Activated B cell treated with CpG ODN at 0.5 μM for 24 hours (primary cell): ENCODE measurements around the gene CD3E. TPM values are rescaled to one million over a fixed set of nuclear protein-coding genes. Genes with fewer than 3 reads are reported as not detected.

ENCODE experiments used
- ATAC-seq: fragments of 200-7000 bp; cut with Tn5 transposase; one replicate; pipeline ENCODE4 v1.10.0; 2021; ENCODE audit warnings: low read depth, mild to moderate bottlenecking, moderate library complexity
- CTCF ChIA-PET: fragments of 350-600 bp; sonication (Branson Sonifier 250); formaldehyde crosslinking; loops from one replicate; lab custom pipeline; 2021; ENCODE audit warnings: antibody characterized with exemption; lab: Charles Lee
- POLR2A ChIA-PET: fragments of 350-600 bp; sonication (Branson Sonifier 250); formaldehyde crosslinking; loops from one replicate; lab custom pipeline; 2021; ENCODE audit warnings: antibody characterized with exemption; lab: Charles Lee
- DNase-seq: peaks from one replicate; pipeline ENCODE4 v3.0.0; 2022
- H3K27ac Mint-ChIP-seq: one replicate; pipeline ENCODE4 v1.8.0; 2020; ENCODE audit warnings: mixed read lengths
- H3K27me3 Mint-ChIP-seq: one replicate; pipeline ENCODE4 v1.8.0; 2021; ENCODE audit warnings: mixed read lengths
- H3K36me3 Mint-ChIP-seq: one replicate; pipeline ENCODE4 v1.8.0; 2021; ENCODE audit warnings: low read depth, mixed read lengths
- H3K4me1 Mint-ChIP-seq: one replicate; pipeline ENCODE4 v1.8.0; 2021; ENCODE audit warnings: mixed read lengths
- H3K4me3 Mint-ChIP-seq: one replicate; pipeline ENCODE4 v1.8.0; 2020; ENCODE audit warnings: mild to moderate bottlenecking, mixed read lengths
- H3K9me3 Mint-ChIP-seq: one replicate; pipeline ENCODE4 v1.8.0; 2020; ENCODE audit warnings: mixed read lengths
- intact Hi-C: fragments of 100-400 bp; cut with micrococcal nuclease; formaldehyde crosslinking; loops from one replicate; pipeline ENCODE4 v1.15.1; 2024
- total RNA-seq: library from RNA; stranded (reverse); gene quantifications from 2 replicates; pipeline ENCODE4 v1.2.3, GENCODE V29; 2022
- TF ChIP-seq, protein P1 (sequence below): fragments of 200-600 bp; IDR thresholded peaks from one replicate; pipeline ENCODE4 v1.8.0; 2022; ENCODE audit warnings: antibody characterized with exemption, mild to moderate bottlenecking

The CD3E gene
- total RNA-seq, 1 donor from 2014 or later: 0.95 TPM

DNA sequence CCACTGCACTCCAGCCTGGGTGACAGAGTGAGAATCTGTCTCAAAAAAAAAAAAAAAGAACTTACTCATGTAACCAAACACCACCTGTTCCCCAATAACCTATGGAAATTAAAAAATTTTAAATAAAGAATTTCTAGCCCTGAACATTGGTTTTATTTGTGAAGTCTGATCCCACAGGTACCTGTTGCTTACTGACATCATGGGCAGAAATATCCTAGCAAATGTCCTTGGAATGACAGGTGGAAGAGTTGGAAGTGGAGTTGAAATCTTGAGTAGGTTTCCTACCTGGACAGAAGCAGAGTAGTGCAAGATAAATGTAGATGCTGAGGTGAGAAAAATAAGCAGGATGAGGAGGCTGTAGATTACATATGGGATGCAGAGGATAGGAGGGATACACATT is 20.8 kb downstream of the CD3E start:
- TF ChIP-seq, protein P1, sequence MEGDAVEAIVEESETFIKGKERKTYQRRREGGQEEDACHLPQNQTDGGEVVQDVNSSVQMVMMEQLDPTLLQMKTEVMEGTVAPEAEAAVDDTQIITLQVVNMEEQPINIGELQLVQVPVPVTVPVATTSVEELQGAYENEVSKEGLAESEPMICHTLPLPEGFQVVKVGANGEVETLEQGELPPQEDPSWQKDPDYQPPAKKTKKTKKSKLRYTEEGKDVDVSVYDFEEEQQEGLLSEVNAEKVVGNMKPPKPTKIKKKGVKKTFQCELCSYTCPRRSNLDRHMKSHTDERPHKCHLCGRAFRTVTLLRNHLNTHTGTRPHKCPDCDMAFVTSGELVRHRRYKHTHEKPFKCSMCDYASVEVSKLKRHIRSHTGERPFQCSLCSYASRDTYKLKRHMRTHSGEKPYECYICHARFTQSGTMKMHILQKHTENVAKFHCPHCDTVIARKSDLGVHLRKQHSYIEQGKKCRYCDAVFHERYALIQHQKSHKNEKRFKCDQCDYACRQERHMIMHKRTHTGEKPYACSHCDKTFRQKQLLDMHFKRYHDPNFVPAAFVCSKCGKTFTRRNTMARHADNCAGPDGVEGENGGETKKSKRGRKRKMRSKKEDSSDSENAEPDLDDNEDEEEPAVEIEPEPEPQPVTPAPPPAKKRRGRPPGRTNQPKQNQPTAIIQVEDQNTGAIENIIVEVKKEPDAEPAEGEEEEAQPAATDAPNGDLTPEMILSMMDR: no peak
- H3K9me3 Mint-ChIP-seq: no peaks in the 10 kb centered on the region
- no peak overlapping the region for H3K4me3 Mint-ChIP-seq
- H3K4me1 Mint-ChIP-seq: peaks cover 34% of the 10 kb centered on the region
- ChIA-PET POLR2A (interaction anchor here (0.6 kb wide), 1 partner anchor 32 kb away, joined by 5 read pairs; no protein-coding TSS in a partner anchor), CTCF (no interaction called here)
- no peaks in the 10 kb centered on the region for H3K36me3 Mint-ChIP-seq
- peaks cover 4% of the 10 kb centered on the region for H3K27me3 Mint-ChIP-seq
- intact Hi-C loops: no loop called here
- ATAC-seq: no peak
- no peak for DNase-seq
- H3K27ac Mint-ChIP-seq: no peak overlapping the region

DNA sequence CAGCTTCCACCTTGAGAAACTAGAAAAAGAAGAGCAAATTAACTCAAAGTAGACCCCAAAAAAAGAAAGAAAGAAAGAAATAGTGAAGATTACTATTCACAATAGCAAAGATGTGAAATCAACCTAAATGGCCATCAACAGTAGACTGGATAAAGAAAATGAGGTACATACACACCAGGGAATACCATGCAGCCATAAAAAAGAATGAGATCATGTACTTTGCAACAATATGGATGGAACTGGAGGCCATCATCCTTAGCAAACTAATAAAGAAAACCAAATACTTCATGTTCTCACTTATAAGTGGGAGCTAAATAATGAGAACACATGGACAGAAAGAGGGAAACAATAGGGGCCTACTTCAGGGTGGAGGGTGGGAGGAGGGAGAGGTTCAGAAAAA is 24.2 kb downstream of the CD3E start:
- no peaks in the 10 kb centered on the region for H3K36me3 Mint-ChIP-seq

DNA sequence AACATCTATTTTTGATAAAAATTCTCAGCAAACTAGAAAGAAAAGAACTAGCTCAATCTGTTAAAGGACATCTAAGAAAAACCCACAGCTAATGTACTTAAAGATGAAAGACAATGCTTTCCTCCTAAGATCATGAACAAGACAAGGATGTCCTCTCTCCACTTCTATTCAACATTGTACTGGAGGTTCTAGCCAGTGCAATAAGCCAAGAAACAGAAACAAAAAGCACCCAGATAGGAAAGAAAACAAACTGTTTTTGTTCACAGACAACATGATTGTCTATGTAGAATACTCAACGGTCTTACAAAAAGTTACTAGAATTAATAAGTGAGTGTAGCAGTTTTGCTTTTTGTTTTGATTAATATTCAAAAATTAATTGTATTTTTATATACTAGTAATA is 30.2 kb downstream of the CD3E start:
- Mint-ChIP-seq H3K4me1 (peaks cover 12% of the 10 kb centered on the region), H3K36me3 (no peaks in the 10 kb centered on the region), H3K9me3 (no peaks in the 10 kb centered on the region), H3K27ac (no peak overlapping the region), H3K27me3 (no peaks in the 10 kb centered on the region), H3K4me3 (no peak overlapping the region)
- intact Hi-C loops: no loop called here
- CTCF ChIA-PET: interaction anchor here (2.0 kb wide), 1 partner anchor 136 kb away, joined by 4 read pairs; no protein-coding TSS in a partner anchor
- POLR2A ChIA-PET: interaction anchor here (0.6 kb wide), 1 partner anchor 206 kb away, joined by 4 read pairs; no protein-coding TSS in a partner anchor
- TF ChIP-seq, protein P1: no peak
- DNase-seq (no peak), ATAC-seq (no peak)

More for the DNA sequence above, 24.2 kb downstream of the CD3E start:
- DNase-seq (no peak), ATAC-seq (no peak)
- POLR2A ChIA-PET: no interaction called here
- no peak overlapping the region for H3K4me3 Mint-ChIP-seq
- TF ChIP-seq, protein P1: no peak
- intact Hi-C loops: no loop called here
- H3K27ac Mint-ChIP-seq: no peak overlapping the region
- H3K4me1 Mint-ChIP-seq: peaks cover 3% of the 10 kb centered on the region
- H3K9me3 Mint-ChIP-seq: no peaks in the 10 kb centered on the region
- CTCF ChIA-PET: no interaction called here
- peaks cover 4% of the 10 kb centered on the region for H3K27me3 Mint-ChIP-seq

DNA sequence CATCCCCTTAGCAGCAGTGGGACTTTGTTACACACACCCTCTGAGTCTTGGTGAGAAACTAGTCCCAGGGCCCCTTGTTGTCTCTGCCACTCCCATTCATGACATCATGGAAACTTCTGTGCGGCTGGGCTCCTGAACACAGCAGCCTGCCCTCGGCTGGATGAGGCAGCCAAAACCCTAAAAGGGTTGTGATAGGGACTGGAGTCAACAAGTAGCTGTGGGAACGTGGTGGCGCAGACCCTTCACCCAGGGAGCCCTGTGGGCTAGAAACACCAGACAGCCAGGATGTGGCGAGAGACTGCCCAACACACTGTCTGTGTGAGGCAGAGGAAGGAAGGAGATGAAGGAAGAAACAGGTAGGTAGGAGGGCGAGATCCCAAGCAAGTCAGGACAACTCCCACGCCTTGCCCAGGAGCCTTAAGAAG is 34.1 kb downstream of the CD3E start:
- Mint-ChIP-seq H3K9me3 (no peaks in the 10 kb centered on the region), H3K27ac (no peak overlapping the region), H3K27me3 (no peaks in the 10 kb centered on the region), H3K4me1 (peaks cover 12% of the 10 kb centered on the region), H3K36me3 (no peaks in the 10 kb centered on the region), H3K4me3 (no peak overlapping the region)
- ATAC-seq (peak; percentile 61), DNase-seq (no peak)
- ChIA-PET POLR2A (interaction anchor here (0.6 kb wide), 1 partner anchor 1012 kb away, joined by 3 read pairs; no protein-coding TSS in a partner anchor), CTCF (no interaction called here)
- intact Hi-C loops: no loop called here
- TF ChIP-seq, protein P1: no peak

DNA sequence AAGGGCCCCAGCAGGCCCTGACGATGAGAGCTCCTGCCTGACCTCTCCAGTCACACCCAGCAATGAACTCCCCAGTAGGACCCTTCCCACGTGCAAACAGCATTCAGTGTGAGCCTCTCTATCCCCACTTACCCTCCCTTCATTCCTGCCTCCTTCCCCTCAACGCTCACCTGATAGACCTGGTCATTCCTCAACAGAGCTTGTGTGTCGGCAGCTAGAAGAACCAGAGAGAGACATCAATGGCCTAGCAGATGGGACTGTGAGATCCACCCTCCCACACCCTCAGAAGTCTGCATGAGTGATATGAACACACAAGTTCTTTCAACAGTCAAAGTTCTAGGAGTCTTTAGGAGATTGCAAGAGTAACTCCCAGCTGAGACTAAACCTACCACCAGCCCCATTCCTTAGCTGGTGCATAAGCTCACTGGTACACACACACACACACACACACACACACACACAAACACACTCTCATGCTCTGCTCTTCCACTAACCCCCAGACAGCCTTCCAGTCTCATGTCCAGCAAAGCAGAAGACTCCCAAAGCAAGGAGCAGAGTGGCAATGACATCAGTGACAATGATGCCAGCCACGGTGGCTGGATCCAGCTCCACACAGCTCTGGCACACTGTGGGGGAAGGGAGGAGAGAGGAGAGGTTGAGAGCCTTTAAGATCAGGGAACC is 34.9 kb downstream of the CD3E start:
- no peaks in the 10 kb centered on the region for H3K27me3 Mint-ChIP-seq
- no peak overlapping the region for H3K27ac Mint-ChIP-seq
- peaks cover 12% of the 10 kb centered on the region for H3K4me1 Mint-ChIP-seq
- POLR2A ChIA-PET: no interaction called here
- TF ChIP-seq, protein P1: no peak
- H3K4me3 Mint-ChIP-seq: no peak overlapping the region
- ATAC-seq (no peak), DNase-seq (no peak)
- CTCF ChIA-PET: no interaction called here
- no peaks in the 10 kb centered on the region for H3K36me3 Mint-ChIP-seq
- no peaks in the 10 kb centered on the region for H3K9me3 Mint-ChIP-seq
- intact Hi-C loops: no loop called here
